GM12865 (cell line): Measurements from ENCODE around the gene FOXP1.

Experiments used
- DNase-seq: peaks from one replicate; pipeline ENCODE4 v3.0.0; 2010; ENCODE audit warnings: low read depth
- H3K4me3 ChIP-seq: 2 replicates; pipeline ENCODE4 v1.5.1; 2011; ENCODE audit warnings: mild to moderate bottlenecking, low read depth, low read length, control low read depth
- CTCF ChIP-seq: IDR thresholded peaks from 2 replicates; pipeline ENCODE4 v1.5.1; 2011; ENCODE audit warnings: low read length, control low read depth, low read depth, inconsistent platforms; ENCODE audit not compliant: insufficient read depth; ENCODE audit errors: missing control alignments

FOXP1 gene

GRCh38 chr3:71001303-71001830 lies 582.2 kb downstream of the FOXP1 start:
- no peak overlapping the region for H3K4me3 ChIP-seq
- TF ChIP-seq CTCF = no peak
- no peak for DNase-seq

GRCh38 chr3:71000483-71000882 lies 583.0 kb downstream of the FOXP1 start:
- no peak overlapping the region for H3K4me3 ChIP-seq

GRCh38 chr3:70999730-71000129 lies 583.8 kb downstream of the FOXP1 start:
- TF ChIP-seq CTCF = no peak
- no peak for DNase-seq
- H3K4me3 ChIP-seq = no peak overlapping the region

More at GRCh38 chr3:71000483-71000882, 583.0 kb downstream of the FOXP1 start:
- no peak for DNase-seq
- TF ChIP-seq CTCF = no peak

GRCh38 chr3:70996082-70996481 lies 587.4 kb downstream of the FOXP1 start:
- no peak for TF ChIP-seq CTCF
- DNase-seq = no peak
- H3K4me3 ChIP-seq = no peak overlapping the region

GRCh38 chr3:70994644-70995043 lies 588.9 kb downstream of the FOXP1 start:
- H3K4me3 ChIP-seq = no peak overlapping the region
- no peak for TF ChIP-seq CTCF
- DNase-seq = no peak

- no peak overlapping the region for H3K4me3 ChIP-seq
- no peak for TF ChIP-seq CTCF
- DNase-seq = no peak
Observed at GRCh38 chr3:70992562-70993204, 590.8 kb downstream of the FOXP1 start.

- no peak overlapping the region for H3K4me3 ChIP-seq
- TF ChIP-seq CTCF = no peak
- no peak for DNase-seq
Observed at GRCh38 chr3:70992131-70992530, 591.4 kb downstream of the FOXP1 start.
